ENCODE data around the gene PRICKLE2. TPM values are rescaled to one million over a fixed set of nuclear protein-coding genes. Genes with fewer than 3 reads are reported as not detected.

PRICKLE2 gene
- total RNA-seq, 1 experiment from 2014 or later = 0.26 TPM

GRCh38 chr3:64178419-64178818 is 46.8 kb downstream of the PRICKLE2 start:
- Histone ChIP-seq H3K27me3 (ENCODE audit: control insufficient read depth, insufficient read depth, low read length) (no peaks in the 10 kb centered on the region), H3K9me3 (ENCODE audit: control insufficient read depth, insufficient read depth, low read depth, low read length) (no peaks in the 10 kb centered on the region), H3K27ac (ENCODE audit: low read length) (no peak overlapping the region), H3K4me3 (ENCODE audit: low read depth in 2 of 2, low read length in 2 of 2) (no peak overlapping the region), H3K36me3 (ENCODE audit: control insufficient read depth, insufficient read depth, low read length) (no peaks in the 10 kb centered on the region), H3K4me1 (ENCODE audit: control insufficient read depth, insufficient read depth, low read length) (no peaks in the 10 kb centered on the region)
- intact Hi-C loops (cut with micrococcal nuclease; ENCODE audit: unreplicated experiment) (no loop called here), in situ Hi-C loops (cut with HindIII; ENCODE audit: low pct_unique_long_range_greater_than_20kb, low sequenced_read_pairs) (no loop called here)
- ChIA-PET CTCF (no interaction called here), POLR2A (no interaction called here)
- no TSS peak for BruUV-seq (replicated peaks)
- TF ChIP-seq POLR2AphosphoS5 (IDR thresholded peaks at IDR 0.05; ENCODE audit: low read depth, low read length) (no peak), CTCF (IDR thresholded peaks at IDR 0.05) (no peak), TCF7L2 (IDR thresholded peaks at IDR 0.05; ENCODE audit: low read depth, low read length) (no peak), SIN3A (IDR thresholded peaks at IDR 0.05; ENCODE audit: borderline replicate concordance, insufficient read depth, low read depth, low read length) (no peak)
- TF ChIP-seq, protein P1, sequence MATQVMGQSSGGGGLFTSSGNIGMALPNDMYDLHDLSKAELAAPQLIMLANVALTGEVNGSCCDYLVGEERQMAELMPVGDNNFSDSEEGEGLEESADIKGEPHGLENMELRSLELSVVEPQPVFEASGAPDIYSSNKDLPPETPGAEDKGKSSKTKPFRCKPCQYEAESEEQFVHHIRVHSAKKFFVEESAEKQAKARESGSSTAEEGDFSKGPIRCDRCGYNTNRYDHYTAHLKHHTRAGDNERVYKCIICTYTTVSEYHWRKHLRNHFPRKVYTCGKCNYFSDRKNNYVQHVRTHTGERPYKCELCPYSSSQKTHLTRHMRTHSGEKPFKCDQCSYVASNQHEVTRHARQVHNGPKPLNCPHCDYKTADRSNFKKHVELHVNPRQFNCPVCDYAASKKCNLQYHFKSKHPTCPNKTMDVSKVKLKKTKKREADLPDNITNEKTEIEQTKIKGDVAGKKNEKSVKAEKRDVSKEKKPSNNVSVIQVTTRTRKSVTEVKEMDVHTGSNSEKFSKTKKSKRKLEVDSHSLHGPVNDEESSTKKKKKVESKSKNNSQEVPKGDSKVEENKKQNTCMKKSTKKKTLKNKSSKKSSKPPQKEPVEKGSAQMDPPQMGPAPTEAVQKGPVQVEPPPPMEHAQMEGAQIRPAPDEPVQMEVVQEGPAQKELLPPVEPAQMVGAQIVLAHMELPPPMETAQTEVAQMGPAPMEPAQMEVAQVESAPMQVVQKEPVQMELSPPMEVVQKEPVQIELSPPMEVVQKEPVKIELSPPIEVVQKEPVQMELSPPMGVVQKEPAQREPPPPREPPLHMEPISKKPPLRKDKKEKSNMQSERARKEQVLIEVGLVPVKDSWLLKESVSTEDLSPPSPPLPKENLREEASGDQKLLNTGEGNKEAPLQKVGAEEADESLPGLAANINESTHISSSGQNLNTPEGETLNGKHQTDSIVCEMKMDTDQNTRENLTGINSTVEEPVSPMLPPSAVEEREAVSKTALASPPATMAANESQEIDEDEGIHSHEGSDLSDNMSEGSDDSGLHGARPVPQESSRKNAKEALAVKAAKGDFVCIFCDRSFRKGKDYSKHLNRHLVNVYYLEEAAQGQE (IDR thresholded peaks at IDR 0.05; ENCODE audit: insufficient read depth in 1 of 2, low read depth in 2 of 2, low read length in 1 of 2) = no peak
- no peak for DNase-seq (ENCODE audit: low read depth, low spot score)
- ATAC-seq = no peak

DNA sequence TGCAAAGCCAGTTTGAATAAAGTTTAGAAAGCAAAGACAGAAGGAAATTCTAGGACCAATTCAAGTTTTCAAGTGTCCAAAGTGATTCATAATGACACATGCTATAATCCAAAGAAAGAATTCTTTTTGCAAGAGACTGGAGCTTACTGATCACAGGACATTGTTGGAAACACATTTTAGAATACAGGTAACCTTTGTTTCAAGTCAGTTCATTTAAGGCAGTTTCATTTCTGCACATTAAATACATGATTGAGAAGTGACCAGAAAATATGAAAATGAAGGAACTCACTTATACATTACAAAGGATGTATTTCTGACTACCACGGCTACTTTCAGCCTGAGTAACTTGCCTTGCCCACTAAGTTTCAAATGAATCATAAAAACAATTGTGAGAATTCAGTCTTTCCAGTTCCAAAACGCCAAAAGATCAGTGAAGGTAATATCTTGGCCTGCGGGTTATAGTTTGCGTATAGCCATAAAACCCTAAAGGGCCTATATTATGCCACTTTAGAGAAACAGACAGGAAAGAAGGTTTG is 48.7 kb downstream of the PRICKLE2 start:
- POLR2A ChIA-PET = no interaction called here
- no peak for ATAC-seq
- H3K27ac ChIP-seq (ENCODE audit: low read length) = no peak overlapping the region

More for the DNA sequence above, 48.7 kb downstream of the PRICKLE2 start:
- Histone ChIP-seq H3K27me3 (ENCODE audit: control insufficient read depth, insufficient read depth, low read length) (no peaks in the 10 kb centered on the region), H3K36me3 (ENCODE audit: control insufficient read depth, insufficient read depth, low read length) (no peaks in the 10 kb centered on the region), H3K9me3 (ENCODE audit: control insufficient read depth, insufficient read depth, low read depth, low read length) (no peaks in the 10 kb centered on the region), H3K4me1 (ENCODE audit: control insufficient read depth, insufficient read depth, low read length) (no peaks in the 10 kb centered on the region), H3K4me3 (ENCODE audit: low read depth in 2 of 2, low read length in 2 of 2) (no peak overlapping the region)
- CTCF ChIA-PET = no interaction called here
- BruUV-seq (replicated peaks) = no TSS peak
- no peak for TF ChIP-seq CTCF (IDR thresholded peaks at IDR 0.05)
- no peak for TF ChIP-seq SIN3A (IDR thresholded peaks at IDR 0.05; ENCODE audit: borderline replicate concordance, insufficient read depth, low read depth, low read length)
- TF ChIP-seq, protein P1 (IDR thresholded peaks at IDR 0.05; ENCODE audit: insufficient read depth in 1 of 2, low read depth in 2 of 2, low read length in 1 of 2) = no peak
- TF ChIP-seq TCF7L2 (IDR thresholded peaks at IDR 0.05; ENCODE audit: low read depth, low read length) = no peak
- no peak for TF ChIP-seq POLR2AphosphoS5 (IDR thresholded peaks at IDR 0.05; ENCODE audit: low read depth, low read length)
- in situ Hi-C loops (cut with HindIII; ENCODE audit: low pct_unique_long_range_greater_than_20kb, low sequenced_read_pairs) (no loop called here), intact Hi-C loops (cut with micrococcal nuclease; ENCODE audit: unreplicated experiment) (no loop called here)
- DNase-seq (ENCODE audit: low read depth, low spot score) = no peak
